ENCODE measurements around the gene TNIP1.
A peak's percentile ranks its signal among the peaks of the same experiment; 100 is the strongest.

TNIP1 gene

GRCh38 chr5:151105561-151105960, 24.7 kb upstream of the TNIP1 start:
- DNase-seq, result no peak

GRCh38 chr5:151104795-151105194, 24.0 kb upstream of the TNIP1 start:
- no peak for DNase-seq

GRCh38 chr5:151101746-151102145, 20.9 kb upstream of the TNIP1 start:
- DNase-seq, result no peak

GRCh38 chr5:151101151-151101550, 20.3 kb upstream of the TNIP1 start:
- no peak for DNase-seq

GRCh38 chr5:151100681-151101080, 19.8 kb upstream of the TNIP1 start:
- DNase-seq, result no peak

GRCh38 chr5:151098768-151099121, 17.9 kb upstream of the TNIP1 start:
- no peak for DNase-seq

- DNase-seq, result peak; percentile 85
These were observed 17.3 kb upstream of the TNIP1 start for GRCh38 chr5:151097820-151098767.

GRCh38 chr5:151097061-151097460, 16.2 kb upstream of the TNIP1 start:
- no peak for DNase-seq

GRCh38 chr5:151096001-151096373, 15.2 kb upstream of the TNIP1 start:
- no peak for DNase-seq

GRCh38 chr5:151095341-151096000, 14.6 kb upstream of the TNIP1 start:
- DNase-seq, result no peak

- DNase-seq, result no peak
These were observed 14.0 kb upstream of the TNIP1 start for GRCh38 chr5:151094852-151095245.

GRCh38 chr5:151094030-151094851, 13.4 kb upstream of the TNIP1 start:
- DNase-seq, result peak; percentile 90

- DNase-seq, result peak; percentile 63
These were observed 12.6 kb upstream of the TNIP1 start for GRCh38 chr5:151093476-151093889.

GRCh38 chr5:151092762-151093161, 11.9 kb upstream of the TNIP1 start:
- DNase-seq, result no peak

GRCh38 chr5:151089726-151090125, 8.9 kb upstream of the TNIP1 start:
- DNase-seq, result no peak

GRCh38 chr5:151088986-151089385, 8.2 kb upstream of the TNIP1 start:
- DNase-seq, result no peak

GRCh38 chr5:151087486-151087885, 6.7 kb upstream of the TNIP1 start:
- DNase-seq, result no peak

- DNase-seq, result peak; percentile 85
These were observed 6.1 kb upstream of the TNIP1 start for GRCh38 chr5:151086905-151087360.

- DNase-seq, result peak; percentile 14
These were observed 5.5 kb upstream of the TNIP1 start for GRCh38 chr5:151086192-151086869.

- DNase-seq, result peak; percentile 68
These were observed 4.7 kb upstream of the TNIP1 start for GRCh38 chr5:151085517-151086041.

- no peak for DNase-seq
These were observed 3.5 kb upstream of the TNIP1 start for GRCh38 chr5:151084363-151084762.

GRCh38 chr5:151083081-151083676, 2.3 kb upstream of the TNIP1 start:
- DNase-seq, result peak; percentile 88
